HG02943 (cell line): Measurements from ENCODE around the gene ZMAT5.
"Not testable (repeated sequence)": the region's sequence is repeated elsewhere in the genome, so short reads cannot be mapped to it uniquely, and the experiment has no call there.

ENCODE experiments used
- ATAC-seq: cut with Tn5 transposase; IDR thresholded peaks from one replicate; pipeline ENCODE4 v1.9.1; 2021; ENCODE audit warnings: mild to moderate bottlenecking, low read depth, moderate library complexity; ENCODE audit not compliant: unreplicated experiment

ZMAT5 gene

DNA sequence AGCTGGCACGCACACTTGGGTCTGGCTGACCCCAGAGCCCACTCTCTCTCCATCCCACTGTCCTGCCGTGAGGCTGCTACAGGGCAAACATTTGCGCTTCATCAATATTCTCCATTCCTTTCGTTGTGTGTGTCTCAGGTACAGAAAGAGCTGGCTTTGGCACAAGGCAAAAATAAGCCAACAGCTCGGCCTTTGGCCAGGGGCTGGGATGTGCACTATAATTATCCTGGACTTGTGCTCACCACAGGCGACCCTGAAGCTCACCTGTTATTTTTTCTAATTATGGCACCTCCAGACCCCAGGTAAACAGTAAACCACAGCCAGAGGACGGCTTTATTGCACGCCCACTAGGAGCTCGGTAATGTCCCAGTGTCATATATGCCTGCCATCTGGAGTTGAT, 10.9 kb downstream of the ZMAT5 start:
- no peak for ATAC-seq

GRCh38 chr22:29754658-29755395, 12.0 kb downstream of the ZMAT5 start:
- not testable (repeated sequence) for ATAC-seq

DNA sequence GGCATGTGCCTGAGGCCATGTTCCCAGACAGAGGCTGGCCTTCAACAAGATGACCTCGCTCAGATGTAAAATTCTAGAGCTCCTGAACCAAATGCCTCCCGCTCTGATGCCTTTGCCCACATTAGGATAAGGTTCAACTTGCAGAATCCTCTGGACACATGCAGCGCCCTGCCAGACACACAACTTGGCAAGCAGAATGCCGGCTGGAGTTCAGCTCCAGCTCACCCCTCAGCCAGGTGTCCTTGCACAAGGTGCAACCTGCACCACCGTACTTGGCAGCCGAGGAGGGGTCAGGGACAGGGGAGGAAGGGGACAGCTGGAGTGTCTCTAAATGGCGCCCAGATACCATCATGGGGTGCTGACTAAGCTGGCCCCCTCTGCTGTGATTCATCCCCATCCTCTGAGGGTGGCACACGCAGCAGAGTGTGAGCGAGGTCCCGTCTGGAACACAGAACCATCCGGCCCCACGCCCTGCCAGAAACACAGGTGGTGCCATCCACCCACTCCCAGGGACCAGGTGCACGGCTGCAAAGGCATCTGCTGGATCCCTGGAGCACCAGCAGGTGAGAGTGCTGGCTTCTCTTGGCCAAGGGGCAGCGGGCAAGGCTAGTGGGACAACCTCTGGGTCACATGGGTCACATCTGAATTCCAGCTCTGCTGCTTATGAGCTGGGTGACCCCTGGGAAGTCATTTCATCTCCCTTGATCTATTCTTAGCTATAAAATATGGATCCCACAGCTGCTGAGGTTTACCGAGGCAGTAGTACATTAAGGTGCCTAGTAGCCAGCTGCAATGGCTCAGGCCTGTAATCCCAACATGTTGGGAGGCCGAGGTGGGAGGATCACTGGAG, 12.8 kb downstream of the ZMAT5 start:
- ATAC-seq = no peak

GRCh38 chr22:29751669-29752068, 15.1 kb downstream of the ZMAT5 start:
- ATAC-seq = no peak

GRCh38 chr22:29750559-29751538, 16.0 kb downstream of the ZMAT5 start:
- no peak for ATAC-seq

- ATAC-seq = no peak
Observed at GRCh38 chr22:29750029-29750428, 16.8 kb downstream of the ZMAT5 start.

DNA sequence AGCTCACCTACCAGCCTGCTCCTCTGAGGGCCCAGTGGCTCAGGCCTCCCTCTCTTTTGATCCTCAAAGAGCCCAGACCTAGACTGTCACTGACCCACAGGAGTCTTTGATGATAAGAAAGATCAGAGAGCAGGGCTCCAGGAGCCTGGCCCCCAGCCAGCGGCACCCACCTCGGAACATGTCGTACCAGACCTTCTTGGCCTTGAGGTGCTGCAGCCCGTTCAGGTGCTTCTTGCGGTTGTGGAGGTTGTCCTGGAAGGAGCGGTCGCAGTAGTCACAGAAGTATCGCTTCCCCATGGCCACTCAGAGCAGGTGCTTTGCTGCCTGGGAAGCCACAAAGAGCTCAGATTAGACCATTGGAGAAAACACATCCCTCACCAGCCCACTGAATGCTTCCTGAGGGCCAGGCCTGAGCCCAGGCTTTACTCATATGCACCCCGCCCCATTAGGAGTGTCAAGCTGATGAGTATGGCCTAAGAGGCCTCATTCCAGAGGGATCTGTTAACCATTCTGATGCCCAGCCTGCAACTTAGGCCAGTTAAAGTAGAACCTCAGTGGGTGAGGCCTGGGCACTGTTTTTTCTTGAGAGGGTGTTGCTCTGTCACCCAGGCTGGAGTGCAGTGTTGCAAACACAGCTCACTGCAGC, 18.4 kb downstream of the ZMAT5 start:
- no peak for ATAC-seq

GRCh38 chr22:29747832-29748231, 19.0 kb downstream of the ZMAT5 start:
- ATAC-seq = no peak

DNA sequence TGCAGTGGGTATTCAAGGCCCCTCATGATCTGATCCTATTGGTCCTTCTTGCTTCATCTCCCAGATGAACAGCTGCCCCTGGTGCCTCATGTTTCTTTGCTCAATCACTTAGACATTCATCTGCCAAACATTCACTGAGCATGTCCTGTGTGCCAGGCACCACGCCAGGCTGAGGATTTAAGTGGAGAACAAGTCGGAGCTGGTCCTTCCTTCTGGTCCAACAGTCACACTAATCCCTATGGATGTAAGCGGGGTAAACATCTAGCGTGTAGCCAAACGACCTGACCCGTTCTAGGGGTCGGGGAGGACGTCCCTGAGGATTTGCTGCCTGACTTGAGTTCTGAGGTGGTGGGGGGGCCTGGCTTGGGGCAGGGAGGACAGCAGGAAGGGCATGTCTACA, 21.9 kb downstream of the ZMAT5 start:
- no peak for ATAC-seq

DNA sequence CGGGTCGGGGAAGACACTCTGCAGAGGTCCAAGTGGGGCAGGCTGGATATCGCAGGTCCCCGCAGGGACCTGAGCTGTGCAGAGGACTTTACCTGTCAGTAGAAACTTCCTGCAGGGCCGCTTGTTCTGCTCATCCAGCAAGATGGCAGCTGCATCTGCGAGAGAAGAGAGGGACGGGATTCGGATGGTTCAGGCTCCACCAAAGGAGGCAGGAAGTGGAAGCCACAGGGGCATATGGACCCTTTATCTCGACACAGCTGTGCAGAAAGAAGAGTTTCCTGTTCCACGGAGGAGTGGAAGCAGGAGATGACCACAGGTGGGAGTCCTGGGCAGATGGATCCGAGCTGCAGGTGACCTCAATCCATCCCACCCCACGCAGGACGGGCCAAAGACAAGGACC, 24.5 kb downstream of the ZMAT5 start:
- no peak for ATAC-seq

DNA sequence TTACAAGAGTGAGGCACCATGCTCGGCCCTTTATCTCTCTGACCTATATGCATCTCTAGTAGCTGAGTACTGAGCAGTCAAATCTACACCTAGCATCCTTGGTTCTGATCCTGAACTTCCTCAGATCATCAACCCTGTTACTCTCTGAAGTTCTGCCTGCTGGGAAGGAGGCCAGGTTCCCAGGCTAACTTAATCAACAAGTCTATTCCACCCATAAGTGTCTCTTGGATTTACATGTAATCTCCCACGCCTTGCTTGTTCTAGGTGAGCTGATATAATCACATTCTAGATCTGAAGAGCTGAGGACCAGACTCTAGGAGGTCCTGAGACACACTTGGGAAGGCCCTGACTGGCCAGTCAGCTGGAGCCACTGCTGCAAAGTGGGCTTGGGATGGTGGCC, 24.9 kb downstream of the ZMAT5 start:
- ATAC-seq = no peak

- no peak for ATAC-seq
Observed at GRCh38 chr22:29740216-29740615, 26.6 kb downstream of the ZMAT5 start.

DNA sequence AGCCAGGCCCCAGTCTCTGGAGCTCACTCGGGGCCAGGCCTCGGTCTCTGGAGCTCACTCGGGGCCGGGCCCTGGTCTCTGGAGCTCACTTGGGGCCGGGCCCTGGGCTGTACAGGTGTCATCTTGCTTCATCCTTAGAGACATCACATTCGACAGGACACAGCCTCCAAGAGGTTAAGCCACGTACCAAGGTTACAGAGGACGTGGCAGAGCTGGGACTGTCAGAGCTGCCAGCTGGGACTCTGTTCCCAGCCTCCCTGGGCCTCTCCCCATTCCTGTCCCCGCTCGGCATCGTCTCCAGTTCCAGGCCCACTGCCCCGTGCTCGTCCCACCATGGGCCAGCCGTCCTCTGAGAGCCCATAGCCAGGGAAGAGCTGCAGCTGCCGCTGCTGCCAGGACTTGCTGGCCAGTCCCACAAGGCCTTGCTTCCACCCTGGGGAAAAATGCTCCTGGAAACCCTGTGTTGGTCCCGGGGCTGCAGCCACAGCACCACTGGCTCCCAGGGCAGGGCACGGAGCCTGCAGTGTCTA, 27.4 kb downstream of the ZMAT5 start:
- no peak for ATAC-seq

DNA sequence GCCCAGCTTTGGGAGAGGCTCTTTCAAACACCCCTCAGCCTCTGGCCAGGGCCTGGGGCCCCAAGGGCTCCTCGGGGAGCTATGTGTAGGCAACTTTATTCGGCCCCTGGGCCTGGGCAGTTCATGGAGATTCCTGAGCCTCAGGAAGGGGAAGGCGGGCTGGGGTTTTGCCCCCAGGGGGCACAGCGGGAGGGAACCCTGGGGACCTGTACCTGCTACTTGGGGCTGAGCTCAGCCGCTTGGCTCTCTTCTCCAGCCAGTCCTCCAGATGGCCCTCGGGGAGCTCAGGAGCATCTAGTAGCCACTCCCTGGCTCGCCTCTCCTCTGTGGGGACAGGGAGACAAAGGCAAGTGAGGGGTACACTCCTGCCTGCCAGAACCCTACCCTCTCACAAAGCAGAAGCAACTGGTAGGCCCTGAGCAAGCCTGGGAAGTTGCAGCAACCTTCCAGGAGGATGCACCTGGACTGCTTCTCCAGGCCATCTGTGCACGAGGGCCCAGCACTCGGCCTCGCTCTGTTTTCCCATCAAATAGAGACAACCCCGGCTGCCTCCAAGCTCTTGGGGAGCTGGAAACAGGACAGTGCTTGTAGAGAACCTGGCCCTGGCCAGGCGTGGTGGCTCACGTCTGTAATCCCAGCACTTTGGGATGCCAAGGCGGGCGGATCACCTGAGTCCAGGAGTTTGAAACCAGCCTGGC, 28.5 kb downstream of the ZMAT5 start:
- no peak for ATAC-seq

DNA sequence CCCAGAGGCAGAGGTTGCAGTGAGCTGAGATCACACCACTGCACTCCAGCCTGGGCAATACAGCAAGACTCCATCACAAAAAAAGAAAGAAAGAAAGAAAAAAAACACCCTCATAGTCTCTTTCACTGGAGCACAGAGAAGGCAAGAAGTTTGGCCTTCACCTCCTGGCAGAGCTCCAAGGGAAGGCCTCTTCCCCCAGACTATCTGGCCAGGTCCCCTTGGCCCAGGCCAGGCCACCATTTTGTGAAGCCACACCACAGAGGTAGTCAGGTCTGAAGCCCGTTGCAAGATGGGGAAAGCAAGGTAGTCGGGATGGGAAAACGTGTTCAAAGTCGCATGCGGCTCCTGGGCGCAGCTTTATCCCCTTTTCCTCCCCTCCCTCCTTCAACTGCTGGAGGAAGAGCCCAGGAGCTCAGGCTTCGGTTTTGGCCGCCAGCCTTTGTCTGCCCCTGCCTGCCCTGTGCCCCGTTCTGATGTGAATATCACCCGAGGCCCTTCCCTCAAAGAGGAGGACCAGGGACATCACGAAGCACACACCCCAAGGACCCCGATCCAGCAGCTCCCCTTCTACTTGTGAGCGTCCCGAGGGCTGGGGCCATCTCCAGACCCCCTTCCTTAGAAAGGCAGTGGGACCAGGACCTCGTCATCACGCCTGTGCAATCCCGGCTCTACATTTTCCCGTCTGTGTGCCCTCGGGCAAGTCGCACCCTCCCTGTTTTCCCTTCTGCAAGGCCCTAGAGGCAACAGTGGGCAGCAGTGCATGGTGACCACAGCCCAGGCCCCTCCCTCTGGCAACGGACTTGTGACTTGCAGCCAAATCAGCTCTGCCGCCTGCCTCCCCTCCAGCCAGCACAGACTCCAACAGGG, 29.3 kb downstream of the ZMAT5 start:
- no peak for ATAC-seq

DNA sequence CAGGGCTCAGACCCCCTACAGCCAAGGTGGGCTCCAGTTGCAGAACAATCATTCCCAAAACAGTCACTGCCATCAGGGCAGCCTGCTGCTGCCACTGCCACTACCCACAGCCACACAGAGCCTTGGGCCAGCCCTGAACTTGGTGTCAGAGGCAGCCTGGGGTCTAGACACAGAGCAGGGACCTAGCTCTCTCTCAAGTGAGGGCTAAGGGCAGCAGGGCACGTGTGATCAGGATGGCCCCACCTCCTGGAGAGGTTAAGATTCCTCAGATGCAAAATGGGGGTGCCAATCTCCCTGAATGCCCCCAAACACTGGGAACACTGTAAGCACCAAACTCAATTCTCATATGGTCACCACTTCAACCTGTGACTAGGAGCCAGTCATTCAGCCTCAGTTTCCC, 31.4 kb downstream of the ZMAT5 start:
- ATAC-seq = no peak

DNA sequence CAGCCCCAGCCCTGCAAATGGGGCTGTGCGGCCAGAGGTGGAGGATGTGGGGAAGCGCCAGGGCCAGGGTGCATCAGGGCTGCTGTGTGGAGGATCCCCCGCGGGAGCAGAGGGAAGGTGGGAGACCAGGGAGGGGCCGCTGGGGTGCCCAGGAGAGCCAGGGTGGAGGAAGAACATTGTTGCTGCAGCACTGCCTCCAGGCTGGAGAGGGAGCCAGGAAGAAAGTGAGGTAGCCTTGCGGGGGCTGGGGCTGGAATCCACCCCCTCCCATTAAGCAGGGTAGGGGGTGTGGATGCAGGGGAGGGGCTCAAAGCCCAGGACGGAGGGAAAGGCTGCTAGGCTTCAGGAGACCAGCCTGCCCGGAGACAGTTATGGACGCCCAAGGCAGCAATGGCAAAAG, 32.0 kb downstream of the ZMAT5 start:
- ATAC-seq = no peak

DNA sequence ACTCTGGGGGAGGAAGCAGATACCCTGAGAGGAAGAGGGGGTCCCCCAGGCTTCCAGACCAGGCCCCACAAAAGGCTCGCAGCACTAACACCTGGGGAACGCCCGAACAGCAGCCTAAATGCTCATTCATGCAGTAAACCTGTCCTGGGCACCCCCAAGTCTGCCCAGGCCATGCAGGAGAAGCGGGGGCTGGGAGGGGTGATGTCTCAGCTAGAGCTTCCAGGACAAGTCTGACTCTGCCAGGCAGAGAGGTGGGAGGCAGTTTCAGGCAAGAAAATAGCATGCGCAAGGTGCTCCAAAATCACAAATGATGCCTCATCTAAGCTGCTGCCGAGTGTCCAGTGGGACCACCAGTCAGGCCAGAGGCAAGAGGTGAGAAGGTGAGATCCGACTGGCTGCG, 32.4 kb downstream of the ZMAT5 start:
- no peak for ATAC-seq
